HG03060 (cell line): Measurements from ENCODE around the gene PAK2.
A peak's percentile ranks its signal among the peaks of the same experiment; 100 is the strongest.

Experiments
- ATAC-seq: cut with Tn5 transposase; IDR thresholded peaks from one replicate; pipeline ENCODE4 v1.9.1; 2021; ENCODE audit warnings: low read depth, moderate number of reproducible peaks; ENCODE audit not compliant: unreplicated experiment

Gene PAK2

GRCh38 chr3:196739671-196740480 is at the start of gene PAK2:
TSS of gene PAK2 (plus strand) at chr3:196739857. CDS start at chr3:196782647, 42,790 bp downstream.
- ATAC-seq: no peak

GRCh38 chr3:196689941-196690660 is 49.6 kb upstream of the PAK2 start:
- no peak for ATAC-seq

- ATAC-seq: no peak
These were observed 48.3 kb upstream of the PAK2 start for GRCh38 chr3:196691386-196691785.

- no peak for ATAC-seq
These were observed 45.4 kb upstream of the PAK2 start for GRCh38 chr3:196694202-196694638.

- ATAC-seq: no peak
These were observed 44.5 kb upstream of the PAK2 start for GRCh38 chr3:196694941-196695848.

- no peak for ATAC-seq
These were observed 43.8 kb upstream of the PAK2 start for GRCh38 chr3:196695849-196696226.

GRCh38 chr3:196697270-196697669 is 42.4 kb upstream of the PAK2 start:
- ATAC-seq: no peak

- no peak for ATAC-seq
These were observed 39.9 kb upstream of the PAK2 start for GRCh38 chr3:196699749-196700148.

- ATAC-seq: no peak
These were observed 38.9 kb upstream of the PAK2 start for GRCh38 chr3:196700801-196701200.

GRCh38 chr3:196706327-196706726 is 33.3 kb upstream of the PAK2 start:
- ATAC-seq: no peak

- no peak for ATAC-seq
These were observed 32.9 kb upstream of the PAK2 start for GRCh38 chr3:196706731-196707130.

- ATAC-seq: no peak
These were observed 32.1 kb upstream of the PAK2 start for GRCh38 chr3:196707566-196707965.

- ATAC-seq: no peak
These were observed 31.2 kb upstream of the PAK2 start for GRCh38 chr3:196708467-196708866.

- peak; percentile 41 for ATAC-seq
These were observed 27.7 kb upstream of the PAK2 start, which contains the start of the genes CEP19 and PIGX for GRCh38 chr3:196711838-196712513. TSS of gene CEP19 (minus strand) at chr3:196712250. CDS start at chr3:196708657, 3,593 bp downstream. TSS of gene PIGX (plus strand) at chr3:196712377.

- ATAC-seq: peak; percentile 19
These were observed 26.9 kb upstream of the PAK2 start for GRCh38 chr3:196712514-196713413.

GRCh38 chr3:196717162-196717561 is 22.5 kb upstream of the PAK2 start:
- ATAC-seq: peak; percentile 38

GRCh38 chr3:196721097-196721496 is 18.6 kb upstream of the PAK2 start:
- no peak for ATAC-seq

- ATAC-seq: no peak
These were observed 12.6 kb upstream of the PAK2 start for GRCh38 chr3:196726788-196727675.
